Neural progenitor cell (in vitro differentiated cells): ENCODE data around the gene TAF4B.

Experiments
- EZH2 ChIP-seq: fragments of 200-600 bp; sonication (generic); IDR thresholded peaks from 2 replicates; pipeline ENCODE4 v1.6.1; 2017; ENCODE audit warnings: antibody characterized with exemption, mild to moderate bottlenecking, moderate library complexity
- EZH2phosphoT487 ChIP-seq: fragments of 200-600 bp; sonication (generic); IDR thresholded peaks from 2 replicates; pipeline ENCODE4 v1.6.1; 2017; ENCODE audit warnings: antibody characterized with exemption
- TF ChIP-seq, protein P1 (sequence below): fragments of 200-600 bp; sonication (generic); IDR thresholded peaks from 2 replicates; pipeline ENCODE4 v1.5.1; 2017; ENCODE audit warnings: antibody characterized with exemption, mild to moderate bottlenecking

DNA sequence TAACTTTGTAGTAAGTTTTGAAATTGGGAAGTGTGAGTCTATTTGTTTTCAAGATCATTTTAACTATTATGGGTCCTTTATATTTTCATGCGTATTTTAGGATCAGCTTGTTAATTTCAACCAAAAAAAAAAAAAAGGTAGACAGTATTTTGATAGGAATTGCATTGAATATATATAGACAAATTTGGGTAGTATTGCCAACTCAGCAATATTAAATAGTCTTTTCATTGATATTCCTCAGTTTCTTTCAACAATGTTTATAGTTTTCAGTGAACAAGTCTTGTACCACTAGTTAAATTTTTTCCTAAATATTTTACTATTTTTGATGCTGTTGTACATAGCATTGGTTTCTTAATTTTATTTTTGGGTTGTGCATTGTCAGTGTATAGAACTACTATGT is 149.9 kb downstream of the TAF4B start:
- TF ChIP-seq, protein P1, sequence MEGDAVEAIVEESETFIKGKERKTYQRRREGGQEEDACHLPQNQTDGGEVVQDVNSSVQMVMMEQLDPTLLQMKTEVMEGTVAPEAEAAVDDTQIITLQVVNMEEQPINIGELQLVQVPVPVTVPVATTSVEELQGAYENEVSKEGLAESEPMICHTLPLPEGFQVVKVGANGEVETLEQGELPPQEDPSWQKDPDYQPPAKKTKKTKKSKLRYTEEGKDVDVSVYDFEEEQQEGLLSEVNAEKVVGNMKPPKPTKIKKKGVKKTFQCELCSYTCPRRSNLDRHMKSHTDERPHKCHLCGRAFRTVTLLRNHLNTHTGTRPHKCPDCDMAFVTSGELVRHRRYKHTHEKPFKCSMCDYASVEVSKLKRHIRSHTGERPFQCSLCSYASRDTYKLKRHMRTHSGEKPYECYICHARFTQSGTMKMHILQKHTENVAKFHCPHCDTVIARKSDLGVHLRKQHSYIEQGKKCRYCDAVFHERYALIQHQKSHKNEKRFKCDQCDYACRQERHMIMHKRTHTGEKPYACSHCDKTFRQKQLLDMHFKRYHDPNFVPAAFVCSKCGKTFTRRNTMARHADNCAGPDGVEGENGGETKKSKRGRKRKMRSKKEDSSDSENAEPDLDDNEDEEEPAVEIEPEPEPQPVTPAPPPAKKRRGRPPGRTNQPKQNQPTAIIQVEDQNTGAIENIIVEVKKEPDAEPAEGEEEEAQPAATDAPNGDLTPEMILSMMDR: no peak
- TF ChIP-seq EZH2 (no peak), EZH2phosphoT487 (no peak)
